Measurements from ENCODE around the gene NEK6. TPM values are rescaled to one million over a fixed set of nuclear protein-coding genes. Genes with fewer than 3 reads are reported as not detected.

The NEK6 gene
- total and polyA plus RNA-seq, 9 of the 15 experiments (the other 6 are each of a cell fraction or from before 2014, with no cell fraction given) = 3.1 to 19.0 (median 8.4) TPM

- no peak for TF ChIP-seq MITF (IDR thresholded peaks at IDR 0.05)
- TF ChIP-seq SIN3B (IDR thresholded peaks at IDR 0.05; ENCODE audit: low read depth) = no peak
- no peak for TF ChIP-seq ZFP30 (CRISPR knock-in tag; IDR thresholded peaks at IDR 0.05; ENCODE audit: borderline replicate concordance)
- no peak for TF ChIP-seq ZNF140 (CRISPR knock-in tag; IDR thresholded peaks at IDR 0.05)
- no peak for TF ChIP-seq NCOA6 (IDR thresholded peaks at IDR 0.05)
These were observed 75.4 kb downstream of the NEK6 start (continued) for GRCh38 chr9:124333203-124333579.

GRCh38 chr9:124334568-124335319 lies 77.0 kb downstream of the NEK6 start:
- no peak for DNase-seq (ENCODE audit: extremely low read depth in 1 of 4, low spot score in 3 of 4)
- Histone ChIP-seq H3K4me1 (replicated peaks in 1 of 2; ENCODE audit: control insufficient read depth in 2 of 2, insufficient read depth in 2 of 2, low read length in 2 of 2) (peaks cover 0 to 9% of the 10 kb centered on the region in 2 experiments; a peak in 1 of 5 replicates), H3K27ac (ENCODE audit: extremely low read depth, low read depth, low read length) (no peak overlapping the region), H3K9me1 (ENCODE audit: control insufficient read depth, insufficient read depth, low read length) (no peaks in the 10 kb centered on the region), H3K4me2 (ENCODE audit: insufficient read depth, low read length) (no peak overlapping the region), H3K79me2 (ENCODE audit: control insufficient read depth, insufficient read depth, low read length) (no peaks in the 10 kb centered on the region), H2AFZ (ENCODE audit: low read depth, low read length) (no peak overlapping the region), H3K4me3 (no peak overlapping the region), H4K20me1 (replicated peaks; ENCODE audit: control insufficient read depth, insufficient read depth, low read length) (0 out of 2 replicates have a peak, but pooled peaks cover 4% of the 10 kb centered on the region), H3K27me3 (ENCODE audit: control insufficient read depth in 2 of 2, insufficient read depth in 2 of 2, low read length in 2 of 2) (no peaks in the 10 kb centered on the region), H3K36me3 (ENCODE audit: control insufficient read depth, insufficient read depth, low read length) (no peaks in the 10 kb centered on the region), H3K9ac (ENCODE audit: insufficient read depth in 1 of 2, low read depth in 2 of 2, low read length in 2 of 2) (peak overlapping the region in 1 of 2 experiments; percentile 17; a peak in 1 of 4 replicates), H3K9me3 (replicated peaks; ENCODE audit: control insufficient read depth, insufficient read depth, low read depth, low read length) (no peaks in the 10 kb centered on the region)
- intact Hi-C loops (cut with micrococcal nuclease) (no loop called here), in situ Hi-C loops (cut with MboI) (no loop called here)
- ChIA-PET POLR2A (no interaction called here), CTCF (ENCODE audit: low intra/inter-chr PET ratio) (no interaction called here)
- FAIRE-seq = no peak
- WGBS (ENCODE audit: insufficient coverage, low coverage, missing lambda C conversion rate) = 39% methylated on average over 11 of the region's 15 CpGs
- ATAC-seq = no peak
- BruUV-seq (replicated peaks) = no TSS peak
- no peak for TF ChIP-seq ARID3A (IDR thresholded peaks at IDR 0.05; ENCODE audit: borderline replicate concordance, low read depth, low read length)
- no peak for TF ChIP-seq TCF7L2 (IDR thresholded peaks at IDR 0.05; ENCODE audit: low read depth, low read length)
- no peak for TF ChIP-seq XRCC5 (IDR thresholded peaks at IDR 0.05; ENCODE audit: low read depth, low read length)
- TF ChIP-seq DLX4 (CRISPR knock-in tag; IDR thresholded peaks at IDR 0.05) = no peak
- no peak for TF ChIP-seq ZNF717 (CRISPR knock-in tag; IDR thresholded peaks at IDR 0.05)
- TF ChIP-seq BRF1 (IDR thresholded peaks at IDR 0.05; ENCODE audit: borderline replicate concordance, extremely low read depth, insufficient read length) = no peak
- no peak for TF ChIP-seq HDAC6 (IDR thresholded peaks at IDR 0.05; ENCODE audit: low read depth, low read length)
- TF ChIP-seq ZNF780A (CRISPR knock-in tag; IDR thresholded peaks at IDR 0.05) = no peak
- TF ChIP-seq ZNF512 (tag; IDR thresholded peaks at IDR 0.05) = no peak
- TF ChIP-seq ZNF445 (CRISPR knock-in tag; IDR thresholded peaks at IDR 0.05; ENCODE audit: low read depth) = no peak

All from K562 (cell line).